Measurements from ENCODE around the gene NUTM2G.
"Not testable (repeated sequence)": the region's sequence is repeated elsewhere in the genome, so short reads cannot be mapped to it uniquely, and the experiment has no call there.

DNA sequence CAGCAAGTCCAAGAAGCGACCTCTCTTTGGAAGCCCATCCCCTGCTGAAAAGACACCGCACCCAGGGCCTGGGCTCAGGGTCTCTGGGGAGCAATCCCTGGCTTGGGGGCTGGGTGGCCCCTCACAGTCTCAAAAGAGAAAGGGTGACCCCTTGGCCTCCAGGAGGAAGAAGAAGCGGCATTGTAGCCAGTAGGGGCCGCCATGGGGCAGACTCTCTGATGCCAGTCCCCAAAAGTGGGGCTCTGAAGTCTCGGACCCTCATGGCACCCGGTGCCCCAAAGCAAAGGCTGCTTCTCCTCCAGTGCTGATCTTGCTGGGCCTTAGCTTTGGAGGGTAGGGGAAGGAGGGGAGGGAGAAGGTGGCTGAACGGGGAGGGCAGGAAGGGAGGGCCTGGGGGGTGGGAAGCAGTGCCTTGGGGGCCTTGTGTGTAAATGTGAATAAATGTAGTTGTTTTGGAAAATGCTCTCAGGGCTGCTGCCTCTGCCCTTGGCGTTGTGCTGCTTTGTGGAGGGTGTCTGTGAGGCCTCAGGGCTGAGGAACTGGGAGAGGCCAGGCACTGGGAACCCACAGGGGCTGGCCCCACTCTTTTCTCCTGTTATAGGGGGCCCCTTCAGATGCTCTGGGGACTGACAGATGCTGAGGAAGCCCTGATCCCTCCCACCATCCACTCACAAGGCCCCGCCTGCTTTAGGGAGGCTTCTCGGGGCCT, 10.5 kb downstream of the NUTM2G start:
- TF ChIP-seq, protein P1, sequence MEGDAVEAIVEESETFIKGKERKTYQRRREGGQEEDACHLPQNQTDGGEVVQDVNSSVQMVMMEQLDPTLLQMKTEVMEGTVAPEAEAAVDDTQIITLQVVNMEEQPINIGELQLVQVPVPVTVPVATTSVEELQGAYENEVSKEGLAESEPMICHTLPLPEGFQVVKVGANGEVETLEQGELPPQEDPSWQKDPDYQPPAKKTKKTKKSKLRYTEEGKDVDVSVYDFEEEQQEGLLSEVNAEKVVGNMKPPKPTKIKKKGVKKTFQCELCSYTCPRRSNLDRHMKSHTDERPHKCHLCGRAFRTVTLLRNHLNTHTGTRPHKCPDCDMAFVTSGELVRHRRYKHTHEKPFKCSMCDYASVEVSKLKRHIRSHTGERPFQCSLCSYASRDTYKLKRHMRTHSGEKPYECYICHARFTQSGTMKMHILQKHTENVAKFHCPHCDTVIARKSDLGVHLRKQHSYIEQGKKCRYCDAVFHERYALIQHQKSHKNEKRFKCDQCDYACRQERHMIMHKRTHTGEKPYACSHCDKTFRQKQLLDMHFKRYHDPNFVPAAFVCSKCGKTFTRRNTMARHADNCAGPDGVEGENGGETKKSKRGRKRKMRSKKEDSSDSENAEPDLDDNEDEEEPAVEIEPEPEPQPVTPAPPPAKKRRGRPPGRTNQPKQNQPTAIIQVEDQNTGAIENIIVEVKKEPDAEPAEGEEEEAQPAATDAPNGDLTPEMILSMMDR (IDR thresholded peaks at IDR 0.05): not testable (repeated sequence)
- not testable (repeated sequence) for TF ChIP-seq POLR2A (IDR thresholded peaks at IDR 0.05)
